Activated CD4-positive, alpha-beta T cell treated with anti-CD3 and anti-CD28 coated beads, Interleukin-2, amount 50 U/mL, for 48 hours (primary cell): ENCODE data around the gene PPP6R1.
"Not testable (repeated sequence)": the region's sequence is repeated elsewhere in the genome, so short reads cannot be mapped to it uniquely, and the experiment has no call there.

Source experiments
- DNase-seq, 2 experiments: peaks; one replicate each; pipeline ENCODE4 v3.0.0-alpha.2; 2020

Gene PPP6R1

GRCh38 chr19:55223291-55224037 lies 35.4 kb downstream of the PPP6R1 start:
- no peak for DNase-seq

DNA sequence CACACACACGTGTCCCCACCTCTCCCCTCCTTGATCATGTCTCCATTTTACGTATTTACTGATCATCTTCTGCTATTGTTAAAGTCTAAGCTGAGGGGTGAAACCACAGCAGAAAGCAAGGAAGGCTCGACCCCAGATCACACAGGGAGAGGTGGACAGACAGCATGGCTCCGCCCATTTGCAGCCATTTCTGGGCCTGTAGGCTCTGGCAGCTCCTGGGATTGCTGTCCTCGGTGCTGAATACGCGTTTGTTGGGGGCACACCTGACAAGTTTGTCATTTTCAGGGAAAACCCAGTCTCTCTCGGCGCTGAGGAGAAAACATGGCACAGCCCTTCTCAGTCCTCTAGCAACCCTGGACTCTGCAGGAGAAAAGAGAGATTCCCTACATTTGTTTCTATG lies 38.3 kb downstream of the PPP6R1 start:
- no peak for DNase-seq

GRCh38 chr19:55216461-55217198 lies 42.2 kb downstream of the PPP6R1 start:
- peak; percentile 61 to 67 for DNase-seq

DNA sequence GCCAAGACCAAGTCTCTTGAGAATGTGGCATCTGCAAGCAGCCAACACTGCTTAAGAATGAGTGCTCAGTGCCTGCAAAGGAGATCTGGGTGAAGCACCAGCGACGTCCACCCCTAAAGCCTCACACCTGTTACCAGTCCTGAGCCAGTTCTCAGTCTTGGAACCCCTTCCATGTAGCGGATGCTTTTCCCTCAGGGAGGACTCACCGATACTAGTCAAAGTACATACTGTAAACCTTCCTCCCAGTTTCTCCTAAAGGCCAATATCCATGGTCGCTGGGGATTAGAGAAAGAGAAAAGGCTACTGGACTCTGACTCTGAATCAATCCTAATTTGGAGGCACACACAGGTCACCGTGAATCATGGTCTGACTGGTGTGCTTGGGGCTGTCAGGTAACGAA lies 45.3 kb downstream of the PPP6R1 start:
- DNase-seq, result no peak

GRCh38 chr19:55212447-55212846 lies 46.4 kb downstream of the PPP6R1 start:
- DNase-seq, result peak; percentile 62 to 68

DNA sequence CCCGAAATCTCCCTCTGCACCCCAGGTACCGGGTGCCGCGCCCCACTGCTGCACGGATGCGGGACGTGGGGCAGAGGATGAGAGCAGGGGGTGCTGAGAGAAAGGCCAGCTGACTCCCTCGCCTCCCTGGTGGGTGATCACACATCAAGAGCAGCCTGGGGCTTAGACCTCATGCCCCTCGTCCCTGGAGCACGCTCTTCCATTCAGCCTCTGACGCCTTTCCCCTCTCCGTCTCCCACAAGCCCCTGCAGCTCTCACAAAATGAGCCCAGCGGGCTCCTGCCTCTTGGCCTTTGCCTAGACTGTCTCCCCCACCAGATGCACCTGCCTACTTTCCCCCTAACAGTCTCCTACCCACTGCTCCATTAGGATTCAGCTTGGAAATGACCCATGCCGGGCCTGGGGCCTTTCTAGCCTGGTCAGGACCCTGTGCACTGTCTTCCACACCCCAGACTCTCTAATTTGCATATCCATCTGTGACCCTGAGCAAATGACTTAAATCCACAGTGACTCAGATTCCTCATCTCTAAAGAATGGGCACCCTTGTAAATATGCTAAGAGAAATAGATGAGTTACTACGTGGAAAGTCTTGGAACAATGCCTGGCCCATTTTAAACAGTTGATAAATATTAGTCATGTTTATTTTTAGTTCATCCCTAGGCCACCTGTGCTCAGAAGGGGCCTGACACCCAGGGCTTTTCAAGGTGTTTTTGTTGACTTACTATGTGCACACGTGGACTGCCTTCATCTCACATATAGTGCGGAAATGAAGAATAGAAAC lies 48.9 kb downstream of the PPP6R1 start:
- DNase-seq, result no peak

GRCh38 chr19:55208880-55209692 lies 49.7 kb downstream of the PPP6R1 start, which contains the start of gene PTPRH:
Gene PTPRH (minus strand): TSS chr19:55209501. CDS start chr19:55209433, 68 bp downstream.
- no peak for DNase-seq

- peak; percentile 56 to 65 for DNase-seq
Measured at GRCh38 chr19:55206664-55207500, 51.9 kb downstream of the PPP6R1 start.

GRCh38 chr19:55202199-55202598 lies 56.6 kb downstream of the PPP6R1 start:
- DNase-seq, result not testable (repeated sequence)

DNA sequence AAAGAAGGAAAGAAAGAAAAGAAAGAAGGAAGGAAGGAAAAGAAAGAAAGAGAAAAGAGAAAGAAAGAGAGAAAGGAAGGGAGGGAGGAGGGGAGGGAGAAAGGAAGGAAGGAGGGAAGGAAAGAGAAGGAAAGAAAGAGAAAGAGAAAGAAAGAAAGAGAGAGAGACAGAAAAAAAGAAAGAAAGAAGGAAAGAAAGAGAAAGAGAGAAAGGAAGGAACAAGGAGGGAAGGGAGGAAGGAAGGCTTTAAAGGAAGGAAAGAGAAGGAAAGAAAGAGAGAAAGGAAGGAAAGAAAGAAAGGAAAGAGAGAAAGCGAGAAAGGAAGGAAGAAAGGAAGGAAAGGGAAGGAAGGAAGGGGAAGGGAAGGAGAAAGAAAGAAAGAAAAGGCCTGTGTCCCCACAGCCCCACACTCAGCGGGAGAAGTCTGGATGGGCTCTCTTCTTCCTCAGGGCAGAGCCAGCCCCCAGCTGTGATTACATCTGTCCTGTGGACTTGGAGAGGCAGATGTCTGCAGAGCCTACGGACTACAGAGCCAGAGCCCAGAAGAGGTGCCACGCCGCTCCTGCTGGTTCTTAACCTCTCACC lies 59.1 kb downstream of the PPP6R1 start:
- DNase-seq, result no peak

DNA sequence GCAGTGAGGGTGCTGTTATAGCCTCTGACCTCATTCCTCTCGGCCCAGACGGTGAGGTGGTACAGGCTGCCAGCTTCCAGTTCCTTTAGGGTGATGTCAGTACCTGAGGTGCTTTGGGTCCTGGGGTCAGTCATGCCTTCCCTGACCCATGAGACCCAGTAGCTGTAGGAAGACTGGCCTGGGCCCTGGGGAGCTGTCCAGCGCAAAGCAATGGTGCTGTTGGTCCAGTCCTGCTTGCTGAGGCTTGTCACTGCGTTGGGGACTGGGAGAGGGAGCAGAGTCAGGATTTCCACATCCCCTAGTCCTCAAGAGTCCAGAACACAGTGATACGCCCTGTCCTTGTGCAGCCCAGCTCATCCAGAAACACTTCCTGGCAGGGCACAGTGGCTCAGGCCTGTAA lies 60.2 kb downstream of the PPP6R1 start:
- no peak for DNase-seq

DNA sequence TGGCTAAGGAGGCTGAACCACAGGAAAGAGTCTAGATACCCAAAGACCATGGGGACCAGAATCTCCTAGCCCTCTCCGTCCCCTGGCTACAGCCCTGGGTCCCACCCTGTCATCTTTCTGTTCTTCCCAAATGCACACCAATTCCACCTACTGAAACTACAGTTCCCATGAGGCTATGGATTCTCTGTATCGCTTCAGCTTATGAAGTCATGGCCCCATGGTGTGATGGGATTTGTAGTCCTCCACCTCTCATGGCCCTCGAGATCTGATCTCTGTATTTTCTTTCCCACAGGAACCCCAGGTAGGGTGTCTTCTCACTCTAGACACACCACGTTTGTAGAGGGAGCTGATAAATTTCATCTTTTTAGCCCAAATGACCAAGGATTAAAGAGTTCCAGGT lies 61.3 kb downstream of the PPP6R1 start:
- DNase-seq, result no peak

GRCh38 chr19:55196803-55197202 lies 62.0 kb downstream of the PPP6R1 start:
- DNase-seq, result no peak

DNA sequence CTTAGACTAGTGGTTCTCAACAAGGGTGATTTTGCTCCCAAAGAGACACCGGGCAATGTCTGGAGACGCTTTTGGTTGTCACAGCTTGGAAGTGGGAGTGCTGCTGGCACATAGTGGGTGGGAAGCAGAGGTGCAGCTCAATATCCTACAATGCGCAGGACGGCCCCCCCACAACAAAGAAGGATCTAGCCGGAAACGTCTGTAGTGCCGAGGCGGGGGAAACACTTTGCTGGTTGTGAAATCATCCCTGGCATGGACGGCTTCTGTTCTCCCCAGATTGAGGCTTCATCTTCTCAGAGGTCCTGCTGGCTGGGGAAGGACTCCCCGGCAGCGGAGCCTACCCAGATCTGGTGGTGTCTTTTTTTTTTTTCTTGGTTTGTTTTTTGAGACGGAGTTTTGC lies 65.3 kb downstream of the PPP6R1 start:
- no peak for DNase-seq

GRCh38 chr19:55189403-55189835 lies 69.4 kb downstream of the PPP6R1 start:
- DNase-seq, result no peak

DNA sequence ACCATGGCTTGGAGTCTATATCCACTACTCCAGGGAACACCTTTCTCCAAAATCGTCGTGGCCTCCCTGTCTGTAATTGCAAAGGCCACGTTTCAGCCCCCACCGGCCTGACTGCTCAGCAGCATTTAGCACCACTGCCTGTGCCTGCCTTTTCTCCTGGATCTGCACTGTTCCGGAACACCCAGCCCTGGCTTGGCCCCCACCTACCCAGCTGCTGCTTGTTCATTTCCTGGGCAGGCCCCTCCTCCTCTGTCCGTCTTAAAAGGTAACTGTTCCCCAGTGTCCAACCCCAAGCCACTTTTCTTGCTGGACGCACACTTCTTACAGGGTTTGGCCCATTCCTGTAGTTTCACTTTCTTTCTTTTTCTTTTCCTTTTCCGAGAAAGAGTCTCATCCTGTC lies 70.2 kb downstream of the PPP6R1 start:
- no peak for DNase-seq

GRCh38 chr19:55186080-55186479 lies 72.7 kb downstream of the PPP6R1 start:
- no peak for DNase-seq

GRCh38 chr19:55181740-55182139 lies 77.1 kb downstream of the PPP6R1 start:
- DNase-seq, result no peak
